Measurements from ENCODE around the gene KCNN1.
A peak's percentile ranks its signal among the peaks of the same experiment; 100 is the strongest.

KCNN1 gene

DNA sequence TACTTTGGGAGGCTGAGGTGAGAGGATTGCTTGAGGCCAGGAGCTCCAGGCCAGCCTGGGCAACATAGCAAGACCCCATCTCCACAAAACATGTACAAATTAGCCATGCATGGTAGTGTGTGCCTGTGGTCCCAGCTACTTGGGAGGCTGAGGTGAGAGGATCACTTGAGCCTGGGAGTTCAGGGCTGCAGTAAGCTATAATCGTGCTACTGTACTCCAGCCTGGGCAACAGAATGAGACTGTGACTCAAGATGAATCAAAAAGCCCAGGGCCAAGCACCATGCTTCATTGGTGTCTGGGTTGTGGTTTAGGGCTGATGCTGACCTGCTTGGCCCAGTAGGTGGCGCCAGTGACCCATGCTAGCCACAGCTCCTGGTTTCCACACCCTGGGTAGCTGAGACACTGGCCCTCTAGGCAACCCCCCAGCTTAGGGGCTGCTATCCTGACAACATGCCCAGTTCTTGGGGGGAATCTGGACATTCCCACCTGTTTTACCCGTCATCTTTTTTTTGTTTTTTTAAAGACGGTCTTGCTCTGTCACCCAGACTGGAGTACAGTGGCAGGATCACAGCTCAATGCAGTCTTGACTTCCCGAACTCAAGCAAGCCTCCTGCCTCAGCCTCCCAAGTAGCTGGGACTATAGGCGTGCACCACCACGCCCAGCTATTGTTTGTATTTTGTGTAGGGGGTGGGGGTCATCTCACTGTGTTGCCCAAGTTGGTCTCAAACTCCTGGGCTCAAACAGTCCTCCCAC lies 28.6 kb upstream of the KCNN1 start:
- DNase-seq (ENCODE audit: low spot score) = peak; percentile 89
- TF ChIP-seq CTCF (conservative IDR thresholded peaks at IDR 0.05; ENCODE audit: low read depth) = peak; percentile 96
- ChIA-PET CTCF (interaction anchor here (0.5 to 3.3 kb wide), 12 partner anchors 17 to 634 kb away, joined by 3 to 71 read pairs (median 4); partner anchors contain the start of gene SLC5A5), POLR2A (ENCODE audit: low non-redundant PET) (interaction anchor here (0.5 kb wide), 1 partner anchor 20 kb away, joined by 9 read pairs; no protein-coding TSS in a partner anchor)
- H3K27ac ChIP-seq = peak overlapping the region; percentile 30

DNA sequence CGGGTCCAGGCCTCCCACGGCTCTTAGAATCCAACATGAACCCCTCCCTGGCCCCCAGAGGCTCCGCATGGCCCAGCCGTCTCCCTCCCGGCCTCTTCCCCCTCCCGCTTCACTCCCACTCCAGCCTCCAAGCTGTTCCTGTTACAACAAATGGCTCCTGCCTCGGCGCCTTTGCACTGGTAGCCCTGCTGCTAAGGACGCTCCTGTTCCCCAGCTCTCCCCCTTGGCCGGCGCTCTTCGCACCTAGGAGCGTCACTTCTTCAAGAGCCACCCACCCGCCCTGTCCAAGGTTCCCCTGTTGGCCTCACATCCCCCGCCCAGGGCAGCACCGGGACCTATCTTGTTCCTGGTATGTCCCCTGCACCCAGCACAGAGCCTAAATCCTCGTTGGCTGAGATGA lies 24.7 kb upstream of the KCNN1 start:
- ChIA-PET POLR2A (ENCODE audit: low non-redundant PET) (interaction anchor here (0.5 kb wide), 1 partner anchor 648 kb away, joined by 3 read pairs; no protein-coding TSS in a partner anchor), CTCF (no interaction called here)
- H3K27ac ChIP-seq = peak overlapping the region; percentile 74
- no peak for DNase-seq (ENCODE audit: low spot score)
- TF ChIP-seq CTCF (conservative IDR thresholded peaks at IDR 0.05; ENCODE audit: low read depth) = no peak

DNA sequence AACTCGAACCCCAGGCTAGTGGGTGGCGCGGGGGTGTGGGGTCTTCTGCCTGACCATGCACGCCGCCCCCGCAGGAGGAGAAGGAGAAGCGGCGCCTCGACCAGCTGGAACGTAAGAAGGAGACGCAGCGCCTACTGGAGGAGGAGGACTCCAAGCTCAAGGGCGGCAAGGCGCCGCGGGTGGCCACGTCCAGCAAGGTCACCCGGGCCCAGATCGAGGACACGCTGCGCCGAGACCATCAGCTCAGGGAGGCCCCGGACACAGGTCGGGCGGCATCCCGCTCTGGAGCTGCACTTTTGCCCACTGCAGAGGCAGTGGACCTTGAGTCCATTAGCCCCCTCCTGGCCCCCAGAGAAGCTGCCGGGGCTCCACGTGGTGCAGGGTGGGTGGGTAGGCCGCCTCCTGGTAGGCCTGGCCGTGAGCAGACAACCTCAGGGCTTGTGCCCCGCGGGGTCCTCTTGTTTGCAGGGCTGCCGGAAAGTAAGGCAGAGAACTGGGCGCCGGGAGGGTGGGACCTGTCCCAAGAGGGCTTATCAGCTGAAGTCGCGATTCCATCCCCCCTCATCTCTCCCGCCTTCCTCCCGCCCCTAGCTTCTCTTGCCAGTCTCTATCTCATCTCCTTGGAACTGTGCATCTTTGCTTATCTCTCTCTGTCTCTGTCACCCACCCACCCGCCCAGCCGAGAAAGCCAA lies 24.2 kb upstream of the KCNN1 start:
- H3K27ac ChIP-seq = peak overlapping the region; percentile 74
- POLR2A ChIA-PET (ENCODE audit: low non-redundant PET) = no interaction called here
- CTCF ChIA-PET = interaction anchor here (0.5 kb wide), 1 partner anchor 11 kb away, joined by 3 read pairs; no protein-coding TSS in a partner anchor
- DNase-seq (ENCODE audit: low spot score) = no peak
- TF ChIP-seq CTCF (conservative IDR thresholded peaks at IDR 0.05; ENCODE audit: low read depth) = no peak

- DNase-seq (ENCODE audit: low spot score) = no peak
- ChIA-PET POLR2A (ENCODE audit: low non-redundant PET) (no interaction called here), CTCF (interaction anchor here (2.3 kb wide), 1 partner anchor 53 kb away, joined by 14 read pairs; no protein-coding TSS in a partner anchor)
- TF ChIP-seq CTCF (conservative IDR thresholded peaks at IDR 0.05; ENCODE audit: low read depth) = no peak
- peak overlapping the region; percentile 74 for H3K27ac ChIP-seq
Measured at GRCh38 chr19:17943274-17944221, 23.4 kb upstream of the KCNN1 start.

DNA sequence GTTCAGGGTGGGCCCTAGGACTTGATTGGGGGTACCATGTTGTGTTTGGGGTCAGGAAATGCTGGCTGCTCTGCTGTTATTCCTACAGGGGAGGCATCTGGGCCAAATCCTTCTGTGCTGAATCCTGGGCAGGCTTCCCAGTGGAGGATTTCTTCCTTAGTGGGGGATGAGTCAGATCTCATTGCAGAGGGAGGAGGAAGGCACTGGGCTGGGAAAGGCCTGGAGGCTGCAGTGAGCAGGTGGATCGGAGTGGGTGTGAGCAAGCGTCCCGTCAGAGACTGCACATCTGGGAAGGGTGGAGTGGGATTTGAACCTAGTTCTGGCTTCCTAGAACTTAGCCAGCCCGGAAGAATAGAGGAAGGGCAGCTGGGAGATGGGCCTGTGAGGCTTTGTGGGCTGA lies 22.6 kb upstream of the KCNN1 start:
- TF ChIP-seq CTCF (conservative IDR thresholded peaks at IDR 0.05; ENCODE audit: low read depth) = no peak
- DNase-seq (ENCODE audit: low spot score) = peak; percentile 86
- peak overlapping the region; percentile 74 for H3K27ac ChIP-seq
- ChIA-PET POLR2A (ENCODE audit: low non-redundant PET) (no interaction called here), CTCF (interaction anchor here (0.6 to 2.3 kb wide), 2 partner anchors 52 to 392 kb away, joined by 3 to 14 read pairs; no protein-coding TSS in a partner anchor)
